ENCODE results near the gene RABL2A.
"Not testable (repeated sequence)": the region's sequence is repeated elsewhere in the genome, so short reads cannot be mapped to it uniquely, and the experiment has no call there.

DNA sequence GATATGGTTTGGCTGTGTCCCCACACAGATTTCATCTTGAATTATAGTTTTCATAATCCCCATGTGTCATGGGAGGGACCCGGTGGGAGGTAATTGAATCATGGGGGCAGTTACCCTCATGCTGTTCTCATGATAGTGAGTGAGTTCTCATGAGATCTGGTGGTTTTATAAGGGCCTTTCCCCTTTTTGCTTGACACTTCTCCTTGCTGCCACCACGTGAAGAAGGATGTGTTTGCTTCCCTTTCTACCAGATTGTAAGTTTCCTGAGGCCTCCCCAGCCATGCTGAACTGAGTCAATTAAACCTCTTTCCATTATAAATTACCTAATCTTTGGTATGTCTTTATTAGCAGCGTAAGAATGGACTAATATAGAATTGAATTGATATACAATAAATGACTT is 63.8 kb downstream of the RABL2A start:
- not testable (repeated sequence) for TF ChIP-seq CTCF (IDR thresholded peaks at IDR 0.05; ENCODE audit: low read depth, low read length, poor library complexity, severe bottlenecking); EZH2phosphoT487 (IDR thresholded peaks at IDR 0.05; ENCODE audit: borderline replicate concordance, low read length)
